Measurements from ENCODE around the gene GGTLC1.

Gene GGTLC1

GRCh38 chr20:23954008-23954745, 34.4 kb downstream of the GGTLC1 start:
- Histone ChIP-seq H3K9ac (ENCODE audit: low read depth, low read length, poor library complexity, severe bottlenecking) (no peak overlapping the region), H3K4me1 (ENCODE audit: insufficient read depth, low read length, poor library complexity, severe bottlenecking) (no peaks in the 10 kb centered on the region), H3K4me3 (ENCODE audit: low read length, poor library complexity, severe bottlenecking) (no peak overlapping the region), H3K36me3 (ENCODE audit: insufficient read depth, low read length) (no peaks in the 10 kb centered on the region), H3K9me2 (replicated peaks; ENCODE audit: low read depth, low read length) (no peaks in the 10 kb centered on the region), H3K79me2 (ENCODE audit: insufficient read depth, low read length) (no peaks in the 10 kb centered on the region), H3K4me2 (ENCODE audit: low read depth, low read length, poor library complexity, severe bottlenecking) (no peak overlapping the region), H3K9me3 (ENCODE audit: insufficient read depth, low read depth, low read length) (no peaks in the 10 kb centered on the region), H2AFZ (ENCODE audit: low read length) (no peak overlapping the region), H4K20me1 (ENCODE audit: insufficient read depth, low read length, poor library complexity, severe bottlenecking) (no peaks in the 10 kb centered on the region), H3K27me3 (ENCODE audit: insufficient read depth, low read length, poor library complexity, severe bottlenecking) (no peaks in the 10 kb centered on the region), H3F3A (ENCODE audit: low read depth) (no peaks in the 10 kb centered on the region)
- TF ChIP-seq EZH2phosphoT487 (IDR thresholded peaks at IDR 0.05; ENCODE audit: borderline replicate concordance): no peak
- TF ChIP-seq CTCF (conservative IDR thresholded peaks at IDR 0.05; ENCODE audit: low read length): no peak

- H3K4me1 ChIP-seq (ENCODE audit: insufficient read depth, low read length, poor library complexity, severe bottlenecking): no peaks in the 10 kb centered on the region
- TF ChIP-seq CTCF (conservative IDR thresholded peaks at IDR 0.05; ENCODE audit: low read length): no peak
- no peak for TF ChIP-seq EZH2phosphoT487 (IDR thresholded peaks at IDR 0.05; ENCODE audit: borderline replicate concordance)
Measured at GRCh38 chr20:23946206-23946605, 42.4 kb downstream of the GGTLC1 start.

GRCh38 chr20:23943304-23943703, 45.3 kb downstream of the GGTLC1 start:
- Histone ChIP-seq H3K36me3 (ENCODE audit: insufficient read depth, low read length) (no peaks in the 10 kb centered on the region), H3K9ac (ENCODE audit: low read depth, low read length, poor library complexity, severe bottlenecking) (no peak overlapping the region), H3K27me3 (ENCODE audit: insufficient read depth, low read length, poor library complexity, severe bottlenecking) (no peaks in the 10 kb centered on the region), H3K4me2 (ENCODE audit: low read depth, low read length, poor library complexity, severe bottlenecking) (no peak overlapping the region), H3K9me3 (ENCODE audit: insufficient read depth, low read depth, low read length) (no peaks in the 10 kb centered on the region), H4K20me1 (ENCODE audit: insufficient read depth, low read length, poor library complexity, severe bottlenecking) (no peaks in the 10 kb centered on the region), H3K4me1 (ENCODE audit: insufficient read depth, low read length, poor library complexity, severe bottlenecking) (no peaks in the 10 kb centered on the region), H3K79me2 (ENCODE audit: insufficient read depth, low read length) (no peaks in the 10 kb centered on the region), H3K4me3 (ENCODE audit: low read length, poor library complexity, severe bottlenecking) (no peak overlapping the region), H2AFZ (ENCODE audit: low read length) (no peak overlapping the region), H3F3A (ENCODE audit: low read depth) (no peaks in the 10 kb centered on the region), H3K9me2 (replicated peaks; ENCODE audit: low read depth, low read length) (no peaks in the 10 kb centered on the region)
- TF ChIP-seq EZH2phosphoT487 (IDR thresholded peaks at IDR 0.05; ENCODE audit: borderline replicate concordance) (no peak), CTCF (conservative IDR thresholded peaks at IDR 0.05; ENCODE audit: low read length) (no peak)

More at GRCh38 chr20:23946206-23946605, 42.4 kb downstream of the GGTLC1 start:
- Histone ChIP-seq H3K9me2 (replicated peaks; ENCODE audit: low read depth, low read length) (no peaks in the 10 kb centered on the region), H3F3A (ENCODE audit: low read depth) (no peaks in the 10 kb centered on the region), H4K20me1 (ENCODE audit: insufficient read depth, low read length, poor library complexity, severe bottlenecking) (no peaks in the 10 kb centered on the region), H2AFZ (ENCODE audit: low read length) (no peak overlapping the region), H3K36me3 (ENCODE audit: insufficient read depth, low read length) (no peaks in the 10 kb centered on the region), H3K4me3 (ENCODE audit: low read length, poor library complexity, severe bottlenecking) (no peak overlapping the region), H3K4me2 (ENCODE audit: low read depth, low read length, poor library complexity, severe bottlenecking) (no peak overlapping the region), H3K27me3 (ENCODE audit: insufficient read depth, low read length, poor library complexity, severe bottlenecking) (no peaks in the 10 kb centered on the region), H3K79me2 (ENCODE audit: insufficient read depth, low read length) (no peaks in the 10 kb centered on the region), H3K9me3 (ENCODE audit: insufficient read depth, low read depth, low read length) (no peaks in the 10 kb centered on the region), H3K9ac (ENCODE audit: low read depth, low read length, poor library complexity, severe bottlenecking) (no peak overlapping the region)

All from Loucy (cell line).